ENCODE results near the gene FRY. TPM values are rescaled to one million over a fixed set of nuclear protein-coding genes. Genes with fewer than 3 reads are reported as not detected.

Gene FRY
- total RNA-seq, 5 donors from 2014 or later (not counting 1 experiment from before 2014, with no cell fraction given), result 11.5 to 35.3 (median 15.2) TPM

DNA sequence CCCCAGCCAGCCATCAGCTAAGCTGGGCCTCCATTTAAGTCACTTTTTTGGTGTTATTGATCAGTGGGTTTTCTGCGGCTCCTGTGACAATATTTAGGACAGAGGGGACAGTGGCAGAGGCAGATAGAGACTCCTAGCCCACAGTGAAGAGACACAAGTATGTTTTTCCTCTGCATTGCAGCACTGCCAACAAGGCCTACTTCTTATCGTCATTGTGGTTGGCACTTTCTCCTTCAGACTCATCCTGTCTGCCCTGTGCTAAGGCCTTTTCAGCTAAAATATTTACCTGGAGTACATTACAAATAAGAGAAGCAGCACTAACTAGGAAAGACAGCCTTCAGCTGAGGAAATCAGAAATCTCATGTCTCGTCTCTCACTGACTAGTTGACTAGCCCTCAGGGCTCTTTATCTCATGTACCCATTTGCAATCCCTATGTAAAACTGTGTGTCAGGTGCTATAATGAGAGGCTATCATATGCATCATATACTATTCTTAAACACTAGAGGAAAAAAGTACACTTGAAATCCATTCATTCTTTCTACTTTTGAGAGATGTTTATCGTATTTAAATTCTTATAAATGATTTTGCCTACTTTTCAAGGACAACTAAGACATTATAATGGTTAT, 221.4 kb downstream of the FRY start:
- Histone ChIP-seq H3K27me3 (replicated peaks in 1 of 2; ENCODE audit: control insufficient read depth in 2 of 2, extremely low read depth in 1 of 2, insufficient read depth in 2 of 2, low read length in 1 of 2) (no peaks in the 10 kb centered on the region), H3K4me3 (ENCODE audit: control insufficient read depth in 1 of 2, extremely low read depth in 1 of 2, low read length in 1 of 2) (no peak overlapping the region), H3K27ac (ENCODE audit: low read length) (no peak overlapping the region), H3K9me3 (no peaks in the 10 kb centered on the region), H3K4me1 (ENCODE audit: control insufficient read depth in 1 of 2, extremely low read depth in 1 of 2, insufficient read depth in 2 of 2, low read length in 2 of 2) (peaks cover 0 to 6% of the 10 kb centered on the region in 2 experiments), H3K36me3 (ENCODE audit: control insufficient read depth in 2 of 2, extremely low read depth in 1 of 2, insufficient read depth in 1 of 2, low read length in 1 of 2) (peaks cover 0 to 11% of the 10 kb centered on the region in 2 donors)
- ATAC-seq (replicated peaks in 1 of 4) (no peak), DNase-seq (no peak)
- Mint-ChIP-seq H3K27me3 (no peaks in the 10 kb centered on the region), H3K4me3 (no peak overlapping the region), H3K36me3 (peaks cover 6% of the 10 kb centered on the region), H3K27ac (no peak overlapping the region), H3K9me3 (no peaks in the 10 kb centered on the region), H3K4me1 (no peaks in the 10 kb centered on the region)
- CTCF ChIA-PET, result no interaction called here
- WGBS (ENCODE audit: insufficient coverage), result 80% methylated on average over 1 of the region's 4 CpGs
- POLR2A ChIA-PET, result no interaction called here

DNA sequence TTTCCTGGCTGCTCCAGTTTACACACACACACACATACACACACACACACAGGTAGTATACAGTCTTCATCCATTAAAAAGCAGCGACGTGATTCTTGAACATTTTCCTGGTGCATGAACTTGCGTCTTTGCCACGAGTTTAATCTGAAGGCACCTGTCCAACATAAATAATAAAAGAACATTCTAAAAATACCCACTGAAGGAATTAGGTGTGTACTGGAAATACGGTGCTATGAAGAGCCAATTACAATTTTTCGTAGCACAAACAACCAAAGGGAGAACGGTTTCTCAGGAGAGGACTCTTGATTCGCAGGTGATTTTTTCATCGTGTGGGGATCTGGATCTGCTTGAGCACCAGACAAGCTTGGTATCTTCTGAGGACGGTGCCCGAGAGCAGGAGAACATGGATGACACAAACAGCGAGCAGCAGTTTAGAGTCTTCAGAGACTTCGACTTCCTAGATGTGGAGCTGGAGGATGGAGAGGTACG, 222.4 kb downstream of the FRY start:
- peaks cover 7% of the 10 kb centered on the region for H3K36me3 Mint-ChIP-seq
- no peaks in the 10 kb centered on the region for H3K9me3 Mint-ChIP-seq
- H3K4me1 Mint-ChIP-seq, result no peaks in the 10 kb centered on the region
- H3K27ac ChIP-seq (ENCODE audit: low read length), result no peak overlapping the region
- H3K27ac Mint-ChIP-seq, result no peak overlapping the region
- no peaks in the 10 kb centered on the region for H3K27me3 ChIP-seq (replicated peaks in 1 of 2; ENCODE audit: control insufficient read depth in 2 of 2, extremely low read depth in 1 of 2, insufficient read depth in 2 of 2, low read length in 1 of 2)
- peaks cover 0 to 3% of the 10 kb centered on the region in 2 experiments for H3K4me1 ChIP-seq (ENCODE audit: control insufficient read depth in 1 of 2, extremely low read depth in 1 of 2, insufficient read depth in 2 of 2, low read length in 2 of 2)
- CTCF ChIA-PET, result interaction anchor here in 1 of 2 donors (1.0 kb wide), 1 partner anchor 9 kb away, joined by 3 read pairs; no protein-coding TSS in a partner anchor
- H3K4me3 ChIP-seq (ENCODE audit: control insufficient read depth in 1 of 2, extremely low read depth in 1 of 2, low read length in 1 of 2), result no peak overlapping the region
- H3K27me3 Mint-ChIP-seq, result no peaks in the 10 kb centered on the region
- ATAC-seq (replicated peaks in 1 of 4), result no peak
- DNase-seq, result no peak
- H3K36me3 ChIP-seq (ENCODE audit: control insufficient read depth in 2 of 2, extremely low read depth in 1 of 2, insufficient read depth in 1 of 2, low read length in 1 of 2), result peaks cover 0 to 11% of the 10 kb centered on the region in 2 donors
- no peaks in the 10 kb centered on the region for H3K9me3 ChIP-seq
- H3K4me3 Mint-ChIP-seq, result no peak overlapping the region
- WGBS (ENCODE audit: insufficient coverage), result 95% methylated on average over 7 of the region's 14 CpGs
- POLR2A ChIA-PET, result no interaction called here

DNA sequence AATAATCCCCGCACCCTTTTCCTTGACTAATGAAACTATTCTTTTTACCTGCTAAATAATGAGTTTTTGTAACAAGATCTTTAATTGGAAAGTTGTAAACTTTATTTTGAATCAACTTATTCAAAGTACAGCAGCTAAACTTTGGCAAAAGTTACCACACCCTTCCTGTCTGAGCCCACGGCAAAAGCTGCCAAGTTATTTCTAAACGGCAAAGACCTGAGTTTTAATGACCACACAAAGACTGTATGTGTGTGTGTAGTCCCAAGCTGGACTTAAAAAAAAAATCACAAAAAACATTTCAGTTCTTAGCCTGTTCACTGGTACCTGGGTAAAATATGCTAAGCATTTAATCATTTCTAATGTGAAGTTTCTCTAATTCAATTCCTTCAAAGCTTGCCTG, 222.8 kb downstream of the FRY start:
- Mint-ChIP-seq H3K36me3 (peaks cover 8% of the 10 kb centered on the region), H3K4me3 (no peak overlapping the region), H3K27me3 (no peaks in the 10 kb centered on the region), H3K4me1 (no peaks in the 10 kb centered on the region), H3K9me3 (no peaks in the 10 kb centered on the region), H3K27ac (no peak overlapping the region)
- ChIA-PET CTCF (interaction anchor here in 1 of 2 donors (1.0 kb wide), 1 partner anchor 9 kb away, joined by 3 read pairs; no protein-coding TSS in a partner anchor), POLR2A (no interaction called here)
- ATAC-seq (replicated peaks in 1 of 4) (no peak), DNase-seq (no peak)
- Histone ChIP-seq H3K4me1 (ENCODE audit: control insufficient read depth in 1 of 2, extremely low read depth in 1 of 2, insufficient read depth in 2 of 2, low read length in 2 of 2) (no peaks in the 10 kb centered on the region), H3K27me3 (replicated peaks in 1 of 2; ENCODE audit: control insufficient read depth in 2 of 2, extremely low read depth in 1 of 2, insufficient read depth in 2 of 2, low read length in 1 of 2) (no peaks in the 10 kb centered on the region), H3K9me3 (no peaks in the 10 kb centered on the region), H3K36me3 (ENCODE audit: control insufficient read depth in 2 of 2, extremely low read depth in 1 of 2, insufficient read depth in 1 of 2, low read length in 1 of 2) (peaks cover 0 to 9% of the 10 kb centered on the region in 2 donors), H3K4me3 (ENCODE audit: control insufficient read depth in 1 of 2, extremely low read depth in 1 of 2, low read length in 1 of 2) (no peak overlapping the region), H3K27ac (ENCODE audit: low read length) (no peak overlapping the region)
- no CpG with 5 or more reads among the region's 3 CpGs for WGBS (ENCODE audit: insufficient coverage)

DNA sequence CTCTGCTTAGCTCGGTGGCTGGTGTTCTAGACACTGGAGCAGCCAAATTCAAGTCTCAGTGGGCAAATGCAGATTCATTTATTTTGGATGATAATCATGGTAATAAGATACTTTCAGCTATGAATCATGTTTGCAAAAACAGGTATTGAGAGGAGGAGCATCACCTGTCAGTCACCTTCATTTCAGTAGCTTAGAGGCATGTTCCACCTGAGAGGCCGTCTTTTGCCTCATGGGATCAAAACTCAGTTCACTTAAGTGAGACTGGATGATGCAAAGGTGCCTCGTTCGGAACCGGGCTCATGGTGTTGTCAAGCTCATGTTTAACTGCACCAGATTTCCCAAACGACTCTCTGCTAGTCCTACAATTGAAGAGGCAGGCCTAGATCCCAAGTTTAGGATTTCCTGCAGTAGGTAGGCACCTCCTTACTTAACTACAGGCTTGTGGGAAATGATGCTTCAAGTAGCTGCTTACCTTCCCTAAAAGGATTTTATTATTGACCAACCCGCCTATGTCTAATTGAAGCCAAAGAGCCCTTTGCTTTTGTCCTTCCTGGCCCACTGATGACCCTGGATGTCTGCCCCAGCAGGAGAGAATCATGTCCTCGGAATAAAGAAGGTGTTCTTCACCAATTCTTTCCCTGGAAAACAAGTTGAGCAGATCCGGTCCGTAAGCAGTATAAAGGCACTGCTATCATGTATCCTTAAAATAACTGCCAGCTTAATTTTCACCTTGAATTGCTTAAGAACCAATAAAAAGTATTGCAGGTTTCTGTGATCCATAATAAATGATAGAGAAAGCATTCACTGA, 223.5 kb downstream of the FRY start:
- POLR2A ChIA-PET, result no interaction called here
- Histone ChIP-seq H3K27ac (ENCODE audit: low read length) (no peak overlapping the region), H3K4me3 (ENCODE audit: control insufficient read depth in 1 of 2, extremely low read depth in 1 of 2, low read length in 1 of 2) (no peak overlapping the region), H3K9me3 (no peaks in the 10 kb centered on the region), H3K27me3 (replicated peaks in 1 of 2; ENCODE audit: control insufficient read depth in 2 of 2, extremely low read depth in 1 of 2, insufficient read depth in 2 of 2, low read length in 1 of 2) (no peaks in the 10 kb centered on the region), H3K36me3 (ENCODE audit: control insufficient read depth in 2 of 2, extremely low read depth in 1 of 2, insufficient read depth in 1 of 2, low read length in 1 of 2) (peaks cover 0 to 4% of the 10 kb centered on the region in 2 donors), H3K4me1 (ENCODE audit: control insufficient read depth in 1 of 2, extremely low read depth in 1 of 2, insufficient read depth in 2 of 2, low read length in 2 of 2) (no peaks in the 10 kb centered on the region)
- H3K36me3 Mint-ChIP-seq, result peaks cover 11% of the 10 kb centered on the region
- no peak overlapping the region for H3K4me3 Mint-ChIP-seq
- CTCF ChIA-PET, result interaction anchor here (0.5 to 1.0 kb wide), 4 partner anchors 10 to 52 kb away, joined by 3 to 5 read pairs (median 4); no protein-coding TSS in a partner anchor
- no peak overlapping the region for H3K27ac Mint-ChIP-seq
- ATAC-seq (replicated peaks in 1 of 4) (no peak), DNase-seq (no peak)
- no peaks in the 10 kb centered on the region for H3K27me3 Mint-ChIP-seq
- no peaks in the 10 kb centered on the region for H3K9me3 Mint-ChIP-seq
- WGBS (ENCODE audit: insufficient coverage), result 89% methylated on average over 3 of the region's 10 CpGs
- no peaks in the 10 kb centered on the region for H3K4me1 Mint-ChIP-seq

DNA sequence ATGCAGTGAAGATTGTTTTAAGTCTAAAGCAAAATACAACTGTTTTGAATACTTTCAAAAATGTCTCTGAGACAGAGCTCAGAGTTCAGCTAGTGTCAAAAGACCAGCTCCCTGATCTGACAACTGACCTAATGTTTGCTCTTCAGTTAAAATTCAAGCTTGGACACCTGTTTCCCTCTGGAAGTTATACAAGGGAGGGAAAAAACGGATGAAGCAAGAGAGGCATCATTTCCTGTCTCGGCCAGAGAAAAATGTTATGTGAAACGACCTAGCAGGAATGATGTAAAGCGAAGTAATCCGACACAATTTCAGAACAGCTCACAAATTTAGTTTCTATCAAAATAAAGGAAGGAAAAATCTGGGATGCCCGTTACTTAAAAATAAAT, 224.1 kb downstream of the FRY start:
- no peaks in the 10 kb centered on the region for H3K4me1 ChIP-seq (ENCODE audit: control insufficient read depth in 1 of 2, extremely low read depth in 1 of 2, insufficient read depth in 2 of 2, low read length in 2 of 2)
- Mint-ChIP-seq H3K27ac (no peak overlapping the region), H3K27me3 (no peaks in the 10 kb centered on the region), H3K4me1 (no peaks in the 10 kb centered on the region), H3K36me3 (peaks cover 11% of the 10 kb centered on the region), H3K4me3 (no peak overlapping the region), H3K9me3 (no peaks in the 10 kb centered on the region)
- ChIA-PET CTCF (interaction anchor here (0.5 to 0.6 kb wide), 2 partner anchors 12 kb away, joined by 3 to 4 read pairs; no protein-coding TSS in a partner anchor), POLR2A (no interaction called here)
- no peak overlapping the region for H3K4me3 ChIP-seq (ENCODE audit: control insufficient read depth in 1 of 2, extremely low read depth in 1 of 2, low read length in 1 of 2)
- H3K36me3 ChIP-seq (ENCODE audit: control insufficient read depth in 2 of 2, extremely low read depth in 1 of 2, insufficient read depth in 1 of 2, low read length in 1 of 2), result no peaks in the 10 kb centered on the region
- DNase-seq, result no peak
- ATAC-seq (replicated peaks in 1 of 4), result no peak
- no peaks in the 10 kb centered on the region for H3K27me3 ChIP-seq (replicated peaks in 1 of 2; ENCODE audit: control insufficient read depth in 2 of 2, extremely low read depth in 1 of 2, insufficient read depth in 2 of 2, low read length in 1 of 2)
- no peak overlapping the region for H3K27ac ChIP-seq (ENCODE audit: low read length)
- no peaks in the 10 kb centered on the region for H3K9me3 ChIP-seq
- 82% methylated on average over 3 of the region's 6 CpGs for whole genome bisulfite sequencing (ENCODE audit: insufficient coverage)

DNA sequence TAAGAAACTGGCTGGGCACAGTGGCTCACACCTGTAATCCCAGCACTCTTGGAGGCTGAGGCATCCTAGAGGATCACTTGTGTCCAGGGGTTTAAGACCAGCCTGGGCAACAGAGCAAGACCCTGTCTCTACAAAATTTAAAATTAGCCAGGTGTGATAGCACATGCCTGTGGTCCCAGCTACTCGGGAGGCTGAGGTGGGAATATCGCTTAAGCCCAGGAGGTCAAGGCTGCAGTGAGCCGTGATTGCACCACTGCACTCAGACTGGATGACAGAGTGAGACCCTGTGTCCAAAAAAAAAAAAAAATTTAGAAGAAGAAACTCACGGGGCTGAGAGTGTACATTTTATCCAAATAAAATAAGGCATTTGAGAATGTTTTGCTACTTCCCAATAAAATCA, 224.7 kb downstream of the FRY start:
- ChIA-PET CTCF (no interaction called here), POLR2A (no interaction called here)
- ATAC-seq (replicated peaks in 1 of 4) (no peak), DNase-seq (no peak)
- H3K4me1 Mint-ChIP-seq, result no peaks in the 10 kb centered on the region
- H3K27me3 Mint-ChIP-seq, result no peaks in the 10 kb centered on the region
- H3K9me3 Mint-ChIP-seq, result no peaks in the 10 kb centered on the region
- WGBS (ENCODE audit: insufficient coverage), result 80% methylated on average over 3 of the region's 4 CpGs
- H3K4me3 ChIP-seq (ENCODE audit: control insufficient read depth in 1 of 2, extremely low read depth in 1 of 2, low read length in 1 of 2), result no peak overlapping the region
- no peak overlapping the region for H3K4me3 Mint-ChIP-seq
- H3K4me1 ChIP-seq (ENCODE audit: control insufficient read depth in 1 of 2, extremely low read depth in 1 of 2, insufficient read depth in 2 of 2, low read length in 2 of 2), result no peaks in the 10 kb centered on the region
- H3K27ac Mint-ChIP-seq, result no peak overlapping the region
- no peaks in the 10 kb centered on the region for H3K9me3 ChIP-seq
- peaks cover 9% of the 10 kb centered on the region for H3K36me3 Mint-ChIP-seq
- no peaks in the 10 kb centered on the region for H3K36me3 ChIP-seq (ENCODE audit: control insufficient read depth in 2 of 2, extremely low read depth in 1 of 2, insufficient read depth in 1 of 2, low read length in 1 of 2)
- H3K27me3 ChIP-seq (replicated peaks in 1 of 2; ENCODE audit: control insufficient read depth in 2 of 2, extremely low read depth in 1 of 2, insufficient read depth in 2 of 2, low read length in 1 of 2), result no peaks in the 10 kb centered on the region
- H3K27ac ChIP-seq (ENCODE audit: low read length), result no peak overlapping the region
